HG02759 (cell line): ENCODE results near the gene CDK5RAP3.
"Not testable (repeated sequence)": the region's sequence is repeated elsewhere in the genome, so short reads cannot be mapped to it uniquely, and the experiment has no call there.

ENCODE experiments used
- ATAC-seq: cut with Tn5 transposase; IDR thresholded peaks from one replicate; pipeline ENCODE4 v1.9.1; 2021; ENCODE audit warnings: mild to moderate bottlenecking, moderate library complexity; ENCODE audit not compliant: unreplicated experiment

CDK5RAP3 gene

DNA sequence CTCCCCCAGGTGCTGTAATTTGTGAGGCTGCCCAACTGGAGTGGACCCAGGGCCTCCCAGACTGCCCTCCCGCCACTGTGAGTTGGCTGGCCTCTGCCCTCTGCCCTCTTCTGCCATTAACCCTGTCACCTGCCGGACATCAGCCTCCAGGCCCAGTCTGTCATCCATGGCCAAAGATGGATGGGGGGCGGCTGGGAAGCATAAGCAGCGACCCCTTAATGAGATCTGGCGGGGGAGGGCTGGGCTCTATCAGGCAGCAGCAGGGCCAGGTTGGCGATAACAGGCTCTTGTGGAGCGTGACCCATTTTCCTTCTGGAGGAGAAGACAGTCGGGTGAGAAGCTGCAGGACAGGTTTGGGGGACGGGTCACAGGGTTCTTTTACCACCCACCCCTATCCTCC is 25.3 kb downstream of the CDK5RAP3 start:
- ATAC-seq = no peak

DNA sequence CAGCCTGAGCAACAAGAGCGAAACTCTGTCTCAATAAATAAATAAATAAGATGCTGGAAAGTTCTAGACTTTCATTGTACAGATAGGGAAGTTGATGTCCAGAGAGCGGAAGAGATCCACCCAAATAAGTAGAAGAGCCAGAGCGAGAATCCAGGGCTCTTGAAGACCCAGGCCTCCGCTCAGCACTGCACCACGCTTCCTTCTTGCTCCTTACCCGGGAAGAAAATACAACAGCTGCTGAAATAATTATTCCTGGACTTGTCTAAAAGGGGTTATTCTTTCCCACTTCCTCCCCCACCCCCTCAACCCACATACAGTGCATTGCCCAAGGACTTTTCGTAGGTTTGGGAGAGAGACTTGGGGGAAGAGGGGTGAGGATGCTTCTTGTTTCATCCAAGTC is 26.7 kb downstream of the CDK5RAP3 start:
- ATAC-seq = no peak

DNA sequence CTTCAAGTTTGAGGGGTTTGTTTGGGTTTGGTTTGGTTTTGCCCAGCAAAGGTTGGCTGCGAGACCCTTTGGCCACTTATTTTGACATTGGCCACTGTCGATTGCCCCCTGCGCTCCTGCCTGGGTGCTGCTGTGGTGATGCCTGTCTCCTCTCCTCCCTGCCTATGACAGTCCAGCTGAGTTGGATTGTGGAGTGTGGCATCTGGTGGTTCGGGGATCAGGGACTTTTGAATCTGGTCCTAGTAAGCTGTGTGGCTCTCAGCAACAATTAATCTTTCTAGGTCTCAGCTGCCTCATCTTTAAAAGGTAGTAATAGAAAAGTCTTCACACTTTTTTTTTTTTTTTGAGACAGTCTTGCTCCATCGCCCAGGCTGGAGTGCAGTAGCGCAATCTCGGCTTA is 27.1 kb downstream of the CDK5RAP3 start:
- no peak for ATAC-seq

DNA sequence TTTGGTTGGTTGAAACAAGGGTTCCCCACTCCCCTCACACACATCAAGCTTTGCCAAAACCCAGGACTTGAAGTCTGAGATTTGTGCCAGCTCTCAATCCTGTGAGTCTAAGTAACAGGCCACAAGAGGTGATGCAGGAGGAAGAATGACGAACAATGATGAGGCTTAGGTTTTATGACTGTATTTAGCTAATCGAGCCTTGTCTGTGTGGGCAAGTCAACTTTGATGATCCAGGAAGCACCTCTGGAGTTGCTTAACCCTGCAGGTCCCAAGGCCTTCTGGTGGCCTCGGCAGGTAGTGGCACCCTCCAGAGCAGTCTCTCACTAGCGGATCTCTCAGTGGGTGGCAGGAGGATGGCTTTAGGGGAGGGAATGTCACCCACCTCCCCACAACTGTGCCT is 28.7 kb downstream of the CDK5RAP3 start:
- ATAC-seq = no peak

DNA sequence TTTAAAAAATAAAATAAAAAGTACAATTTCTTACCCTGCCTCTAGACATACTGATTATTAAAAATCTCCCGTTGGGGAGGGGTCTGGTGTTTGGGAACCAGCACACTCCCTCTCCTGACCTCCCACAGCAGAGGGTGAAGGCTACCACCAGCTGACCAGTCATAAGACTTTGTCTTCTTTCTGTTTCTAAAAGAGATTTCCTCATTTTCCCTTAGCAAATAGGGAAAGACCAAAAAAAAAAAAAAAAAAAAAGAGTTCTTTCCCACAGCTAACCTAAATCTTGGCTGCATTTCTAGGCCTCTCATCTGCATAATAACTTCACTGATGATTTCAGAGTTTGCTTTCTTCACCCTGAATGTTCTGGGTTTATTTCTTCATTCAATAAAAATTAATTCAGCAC is 30.3 kb downstream of the CDK5RAP3 start:
- no peak for ATAC-seq

DNA sequence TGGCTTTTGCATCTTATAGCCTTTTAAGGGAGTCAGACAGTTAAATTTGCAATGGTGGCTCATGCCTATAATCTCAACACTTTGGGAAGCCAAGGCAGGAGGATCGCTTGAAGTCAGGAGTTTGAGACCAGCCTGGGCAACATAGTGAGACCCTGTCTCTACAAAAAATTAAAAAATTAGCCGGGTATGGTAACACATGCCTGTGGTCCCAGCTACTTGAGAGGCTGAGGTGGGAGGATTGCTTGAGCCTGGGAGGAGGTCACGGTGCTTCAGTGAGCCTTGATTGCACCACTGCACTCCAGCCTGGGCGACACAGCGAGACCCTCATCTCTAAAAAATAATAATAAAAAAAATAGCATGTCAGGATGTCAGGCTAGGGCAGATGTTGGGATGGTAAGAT is 30.7 kb downstream of the CDK5RAP3 start:
- ATAC-seq = not testable (repeated sequence)

DNA sequence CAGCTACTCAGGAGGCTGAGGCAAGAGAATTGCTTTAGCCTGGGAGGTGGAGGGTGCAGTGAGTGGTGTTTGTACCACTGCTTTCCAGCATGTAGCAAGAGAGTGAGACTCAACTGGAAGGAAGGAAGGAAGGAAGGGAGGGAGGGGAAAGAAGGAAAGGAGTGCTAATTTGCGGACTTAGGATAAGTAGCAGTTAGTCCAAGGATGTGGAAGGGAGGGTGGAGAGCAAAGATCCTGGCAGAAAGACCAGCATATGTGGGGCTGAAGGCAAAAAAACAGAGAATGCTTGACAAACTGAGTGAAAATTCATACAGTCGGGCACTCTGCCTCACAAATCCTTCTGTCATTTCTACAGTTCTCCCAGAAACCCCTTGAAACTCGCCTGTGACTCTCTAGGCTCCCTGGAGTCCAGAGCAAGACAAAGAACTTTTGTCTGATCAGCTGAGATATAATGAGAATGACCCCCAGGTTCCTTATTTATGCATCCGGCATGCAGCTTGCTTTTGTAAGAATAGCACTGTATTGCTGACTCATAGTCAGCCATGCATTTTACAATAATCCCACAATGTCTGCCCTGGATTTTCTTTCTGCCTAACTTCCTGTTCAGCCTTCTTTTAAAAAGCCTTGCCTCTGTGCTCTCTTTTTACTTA is 31.5 kb downstream of the CDK5RAP3 start:
- ATAC-seq = no peak

DNA sequence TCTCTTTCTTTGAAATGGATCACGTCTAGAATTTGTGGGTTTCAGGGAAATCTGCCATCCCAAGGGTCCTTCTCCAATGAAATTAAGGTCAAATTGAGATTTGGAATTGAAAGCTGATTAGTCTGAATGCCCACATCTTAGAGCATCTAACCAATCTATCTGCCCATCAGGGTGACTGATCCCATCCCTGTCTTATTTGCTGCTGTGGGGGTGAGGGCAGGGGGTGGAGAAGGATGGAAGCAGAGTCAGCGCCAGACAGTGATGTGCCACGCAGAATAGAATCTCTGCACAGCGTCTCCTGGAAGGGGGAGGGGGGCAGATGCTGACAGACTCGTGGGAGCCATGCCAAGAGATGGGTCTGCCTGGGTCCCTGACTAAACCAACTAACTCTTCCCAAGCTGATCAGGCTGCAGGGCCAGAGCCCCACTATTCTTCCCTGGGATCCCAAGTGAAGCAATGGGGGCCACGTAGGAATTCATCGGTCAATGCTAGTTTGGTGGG is 32.1 kb downstream of the CDK5RAP3 start:
- ATAC-seq = no peak

DNA sequence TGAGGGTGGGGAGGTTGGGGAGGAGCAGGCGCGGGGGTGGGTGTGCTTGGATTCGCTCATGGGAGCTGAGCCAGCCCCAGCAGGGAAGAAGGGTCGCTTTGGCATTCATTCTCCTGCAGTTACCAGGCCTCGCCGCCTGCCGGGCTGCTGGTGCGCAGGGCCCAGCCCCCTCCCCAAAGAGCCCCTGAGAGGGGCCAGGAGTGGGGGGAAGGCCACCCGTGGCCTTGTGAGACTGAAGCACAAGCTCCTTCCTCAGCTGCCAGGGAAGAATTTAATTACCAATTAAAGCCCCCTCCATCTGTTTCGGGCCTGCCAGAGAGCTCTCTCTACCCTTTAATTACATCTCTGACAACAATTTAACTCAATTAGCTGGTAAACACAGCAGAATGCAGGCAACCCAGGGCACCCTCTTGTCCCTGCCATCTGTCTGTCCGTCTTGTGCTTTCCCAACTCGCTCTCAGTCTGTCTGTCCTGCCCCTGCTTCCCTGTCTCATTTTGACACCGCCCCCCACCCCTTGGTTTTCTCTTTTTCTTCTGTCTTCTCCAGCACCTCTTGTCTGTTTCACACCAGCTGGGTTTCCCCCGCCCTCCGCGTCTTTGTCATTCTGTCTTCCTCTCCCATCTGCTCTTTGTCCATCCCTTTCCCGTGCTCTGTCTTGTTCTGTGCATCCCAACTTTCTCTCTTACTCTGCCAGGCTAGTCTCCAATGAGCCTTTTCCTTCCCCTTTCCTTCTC is 32.7 kb downstream of the CDK5RAP3 start:
- no peak for ATAC-seq

DNA sequence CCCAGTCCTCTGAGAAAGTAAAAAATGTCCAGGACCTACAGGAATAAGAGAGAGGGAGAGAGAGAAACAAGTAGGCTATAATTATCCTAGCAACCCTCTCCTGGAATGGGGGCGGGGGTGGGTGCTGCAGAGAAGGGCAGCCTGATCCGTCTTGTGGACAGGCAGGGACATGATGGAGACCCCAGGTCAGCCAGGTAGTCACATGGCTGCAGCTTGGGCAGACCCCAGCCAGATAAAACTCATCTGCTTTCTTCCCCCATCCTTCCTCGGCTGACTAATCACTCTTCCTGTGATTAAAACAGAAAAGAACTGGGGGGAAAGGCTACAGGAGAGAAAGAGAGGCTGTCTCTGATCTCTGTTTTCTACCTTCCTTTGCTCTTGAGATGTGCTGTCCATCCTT is 34.1 kb downstream of the CDK5RAP3 start:
- no peak for ATAC-seq

DNA sequence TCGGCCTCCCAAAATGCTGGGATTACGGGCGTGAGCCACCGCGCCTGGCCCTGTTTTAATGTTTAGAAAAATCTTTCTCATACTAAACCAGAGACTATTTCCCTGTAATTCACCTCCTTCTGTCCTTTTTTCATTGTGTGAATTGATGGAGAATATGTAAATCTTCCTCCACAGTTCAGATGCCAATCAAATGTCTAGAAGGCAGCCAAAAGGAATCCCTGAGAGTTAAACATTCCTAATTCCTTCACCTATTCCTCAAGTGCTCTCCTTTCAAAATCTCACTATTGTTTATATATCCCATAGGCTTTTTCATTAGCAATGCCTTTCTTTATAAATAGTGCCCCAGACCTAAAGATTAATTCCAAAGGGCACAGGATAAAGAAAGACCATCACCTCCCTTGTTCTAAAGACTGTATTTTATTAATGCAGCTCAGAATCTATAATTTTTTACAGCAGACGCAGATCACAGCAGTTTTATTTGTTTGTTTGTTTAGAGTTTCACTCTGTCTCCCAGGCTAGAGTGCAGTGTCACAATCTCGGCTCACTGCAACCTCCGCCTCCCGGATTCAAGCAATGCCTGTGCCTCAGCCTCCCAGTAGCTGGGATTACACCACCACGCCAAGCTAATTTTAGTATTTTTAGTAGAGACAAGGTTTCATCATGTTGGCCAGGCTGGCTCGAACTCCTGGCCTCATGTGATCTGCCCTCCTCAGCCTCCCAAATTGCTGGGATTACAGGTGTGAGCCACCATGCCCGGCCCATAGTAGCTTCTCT is 36.2 kb downstream of the CDK5RAP3 start:
- ATAC-seq = no peak

DNA sequence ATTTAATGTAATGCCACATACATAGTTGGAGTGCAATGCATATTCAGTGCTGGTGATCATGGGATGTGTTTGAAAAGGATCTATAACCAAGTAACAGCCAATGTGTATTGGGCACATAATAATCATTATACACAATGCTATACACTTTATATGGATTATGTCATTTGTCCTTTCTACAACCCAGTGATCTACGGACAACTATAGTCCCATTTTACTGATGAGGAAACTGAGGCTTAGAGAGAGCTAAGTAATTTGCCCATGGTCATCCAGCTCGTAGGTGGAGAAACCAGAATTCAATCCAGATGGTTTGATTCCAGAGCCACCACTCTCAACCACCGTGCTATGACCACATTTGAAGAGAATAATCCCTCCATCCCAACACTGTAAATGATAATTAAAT is 39.3 kb downstream of the CDK5RAP3 start:
- no peak for ATAC-seq

DNA sequence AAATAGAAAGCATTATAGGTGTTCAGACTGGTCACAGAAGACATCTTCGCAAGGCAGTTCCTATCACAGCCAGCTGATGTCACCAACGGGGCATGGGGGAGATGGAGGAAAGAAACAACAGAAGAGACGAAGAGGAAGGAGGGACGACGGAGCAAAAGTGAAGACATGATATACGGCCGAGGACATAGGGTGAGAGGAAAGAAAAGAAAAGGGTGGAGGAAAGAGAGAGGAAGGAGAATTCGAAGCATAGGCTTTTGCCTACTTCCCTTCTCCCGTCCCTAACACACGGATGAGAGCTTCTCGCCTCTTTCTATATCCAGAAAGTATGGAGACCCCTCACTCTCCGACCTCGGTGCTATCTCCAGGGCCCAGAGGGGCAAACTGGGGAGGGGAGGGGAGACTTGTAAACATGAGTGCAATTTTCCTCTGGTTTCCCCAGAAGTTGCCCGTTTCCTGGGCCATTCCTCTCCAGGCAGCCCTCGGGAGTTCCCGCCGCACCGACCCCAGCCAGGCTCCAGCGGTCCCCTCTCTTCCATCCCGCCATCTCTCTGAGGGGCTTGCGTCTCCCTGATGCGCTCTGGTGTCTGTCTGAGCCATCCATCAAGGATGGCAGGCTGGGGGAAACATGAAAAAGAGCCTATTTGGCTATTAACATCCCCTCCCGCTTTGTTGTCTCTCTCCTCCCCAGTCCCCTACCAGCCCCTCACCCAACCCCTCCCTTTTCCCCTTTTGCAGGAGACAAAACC is 40.7 kb downstream of the CDK5RAP3 start:
- no peak for ATAC-seq

DNA sequence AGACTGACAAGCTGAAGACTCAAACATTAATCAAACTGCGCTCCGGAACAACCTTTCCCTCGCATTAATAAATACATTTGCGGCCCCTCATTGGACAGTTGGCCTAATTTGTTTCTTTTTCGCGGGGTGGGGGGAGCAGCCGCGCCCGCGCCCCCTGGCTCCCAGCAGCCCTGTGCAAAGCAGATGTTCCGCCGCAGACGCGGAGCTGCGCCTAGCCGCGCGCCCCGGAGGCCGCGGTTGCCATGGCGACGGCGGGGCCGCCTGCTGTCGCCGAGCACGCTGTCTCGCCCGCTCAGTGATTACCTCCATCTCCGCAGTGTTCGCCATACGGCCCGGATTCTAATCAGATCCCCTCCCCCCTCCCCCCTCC is 41.2 kb downstream of the CDK5RAP3 start:
- peak; percentile 73 for ATAC-seq

DNA sequence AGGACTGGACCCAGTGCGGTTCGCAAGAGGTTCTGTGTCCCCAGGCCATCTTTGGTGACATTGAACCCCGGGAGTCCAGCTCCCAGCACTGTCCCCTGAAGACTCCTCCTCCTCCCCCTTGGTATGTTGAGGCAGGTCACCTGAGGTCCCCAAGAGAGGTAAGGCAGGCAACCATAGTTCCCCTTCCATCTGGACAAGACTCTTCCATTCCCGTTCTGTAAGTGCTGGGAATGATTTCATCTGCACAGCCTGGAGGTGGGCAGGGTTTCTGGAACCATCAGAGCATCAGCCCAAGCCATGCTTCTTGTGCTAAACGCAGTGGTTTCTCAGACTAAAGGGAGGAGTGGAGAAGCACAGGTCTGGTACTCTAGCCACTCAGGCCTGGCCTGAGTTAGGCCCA is 41.7 kb downstream of the CDK5RAP3 start:
- ATAC-seq = no peak

DNA sequence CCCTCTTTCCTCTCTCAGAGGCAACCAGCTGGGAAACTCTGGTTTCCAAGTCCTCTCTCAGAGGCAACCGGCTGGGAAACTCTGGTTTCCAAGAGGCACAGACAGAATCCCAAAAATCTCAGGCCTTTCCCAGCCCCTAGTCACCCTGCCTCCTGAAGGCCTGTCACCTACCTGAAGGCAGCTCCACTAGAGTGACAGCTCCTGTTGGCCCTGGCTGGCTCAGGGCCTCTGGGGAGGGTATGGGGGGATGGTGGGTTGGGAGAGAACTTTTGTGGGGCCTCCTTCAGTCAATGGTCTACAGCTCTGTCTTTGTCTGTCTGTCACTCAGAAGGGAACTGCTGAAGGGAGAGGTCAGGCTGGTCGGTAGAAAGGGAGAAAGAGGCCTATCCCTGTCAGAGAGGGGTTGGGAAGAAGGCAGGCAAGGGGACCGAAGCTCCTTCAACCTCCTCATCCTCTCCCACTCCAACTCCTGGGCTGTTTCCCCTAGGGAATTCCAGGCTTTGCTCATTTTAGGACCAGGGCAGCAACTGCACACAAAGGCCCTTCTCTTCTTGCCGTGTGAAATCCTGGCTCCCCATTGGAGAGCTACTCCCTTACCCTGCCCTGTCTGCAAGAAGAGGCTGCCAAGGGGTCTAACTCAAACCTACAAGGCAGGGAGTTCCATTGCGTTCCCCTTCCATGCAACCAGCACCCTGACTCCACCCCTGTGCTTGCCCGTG is 43.1 kb downstream of the CDK5RAP3 start:
- no peak for ATAC-seq

DNA sequence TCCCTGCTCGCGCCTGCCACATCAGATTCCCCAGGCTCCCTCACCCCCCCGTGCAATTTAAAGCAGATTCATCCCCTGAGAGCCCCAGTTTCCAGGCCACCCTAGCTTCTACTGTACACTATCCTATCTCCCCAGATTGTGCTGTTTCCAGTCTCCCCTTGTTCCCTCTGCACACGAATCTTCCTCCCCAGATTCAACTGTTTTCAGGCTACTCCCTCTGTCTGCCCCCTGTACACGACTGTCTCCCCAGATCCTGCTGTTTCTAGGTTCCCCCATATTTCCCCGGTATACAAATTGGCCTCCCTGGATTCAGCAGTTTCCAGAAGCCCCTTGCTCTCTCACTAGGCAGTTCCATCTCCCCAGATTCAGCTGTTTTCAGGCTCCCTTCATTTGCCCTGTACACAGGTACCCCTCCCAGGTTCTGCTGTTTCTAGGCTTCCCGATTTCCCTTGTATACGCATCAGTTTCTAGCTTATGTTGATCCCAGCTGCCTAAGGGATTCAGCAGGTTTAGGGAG is 43.7 kb downstream of the CDK5RAP3 start:
- no peak for ATAC-seq

DNA sequence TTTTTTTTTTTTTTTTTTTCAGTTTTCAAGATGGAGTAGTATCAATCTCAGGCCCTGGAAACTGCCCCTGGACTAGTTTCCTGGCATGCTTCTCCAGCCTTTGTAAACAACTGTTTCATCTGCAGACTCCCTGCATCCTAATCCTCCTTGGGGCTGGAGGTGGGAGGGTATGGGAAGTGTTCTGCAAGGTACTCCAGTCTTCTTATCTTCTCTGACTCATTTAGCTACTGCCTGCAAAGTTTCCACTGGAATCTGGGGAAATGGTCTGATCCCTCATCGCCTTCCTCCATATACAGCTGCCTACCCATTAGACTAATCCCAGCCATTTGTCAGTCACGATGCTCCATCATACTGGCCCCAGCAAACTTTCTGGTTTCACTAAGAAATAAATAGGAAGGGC is 45.2 kb downstream of the CDK5RAP3 start:
- no peak for ATAC-seq

DNA sequence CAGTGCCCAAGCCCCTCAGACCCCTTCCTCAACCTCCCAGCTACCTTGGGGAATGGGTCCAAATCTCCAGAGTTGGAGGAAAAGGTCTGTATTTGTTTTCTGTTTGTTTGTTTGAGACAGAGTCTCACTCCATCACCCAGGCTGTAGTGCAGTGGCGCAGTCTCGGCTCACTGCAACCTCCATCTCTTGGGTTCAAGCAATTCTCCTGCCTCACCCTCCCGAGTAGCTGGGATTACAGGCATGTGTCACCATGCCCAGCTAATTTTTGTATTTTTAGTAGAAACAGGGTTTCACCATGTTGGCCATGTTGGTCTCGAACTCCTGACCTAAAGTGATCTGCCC is 46.9 kb downstream of the CDK5RAP3 start:
- ATAC-seq = not testable (repeated sequence)

DNA sequence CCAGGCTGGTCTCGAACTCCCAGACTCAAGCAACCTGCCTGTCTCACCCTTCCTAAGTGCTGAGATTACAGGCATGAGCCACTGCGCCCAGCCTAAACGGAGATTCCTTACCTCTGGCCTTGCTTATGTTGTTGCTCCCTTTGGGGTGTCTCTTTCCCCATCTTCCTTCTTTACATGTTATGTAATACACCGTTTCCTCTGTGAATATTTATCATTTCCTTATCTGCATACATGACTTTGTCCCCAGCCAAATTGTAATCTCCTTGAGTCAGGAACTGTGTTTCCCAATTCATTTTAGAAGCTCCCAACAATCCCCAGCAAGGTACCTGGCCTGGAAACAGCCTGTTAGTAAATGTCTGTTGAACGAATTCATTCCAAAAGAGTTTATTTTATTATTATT is 51.0 kb downstream of the CDK5RAP3 start:
- no peak for ATAC-seq
